ENCODE data around the gene LECT2. TPM values are rescaled to one million over a fixed set of nuclear protein-coding genes. Genes with fewer than 3 reads are reported as not detected.

Gene LECT2
- total RNA-seq, 1 experiment from 2014 or later: not detected

DNA sequence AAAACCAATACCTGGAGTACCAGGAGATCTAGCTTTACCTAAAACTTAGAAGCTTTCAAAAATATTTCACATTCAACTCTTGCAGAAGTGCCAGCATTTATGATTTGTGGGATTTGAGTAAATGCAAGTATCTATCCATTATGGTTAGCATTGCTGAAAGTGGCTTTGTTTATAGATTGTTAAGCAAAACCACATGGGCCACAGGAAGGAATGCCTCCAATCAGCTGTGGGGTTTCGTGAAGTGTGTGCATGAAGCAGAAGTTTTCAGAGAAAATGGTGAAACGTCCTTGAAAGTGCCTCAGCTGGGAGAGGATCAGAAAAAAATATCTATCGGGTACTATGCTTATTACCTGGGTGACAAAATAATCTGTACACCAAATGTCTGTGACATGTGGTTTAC is 4.2 kb downstream of the LECT2 start:
- Histone ChIP-seq H3K79me2 (ENCODE audit: insufficient read depth, low read length) (no peaks in the 10 kb centered on the region), H3K27me3 (ENCODE audit: insufficient read depth, low read length) (peaks cover 19% of the 10 kb centered on the region; the same call in 1 of the 2 replicates), H3K4me2 (ENCODE audit: low read length) (no peak overlapping the region), H3K27ac (ENCODE audit: low read depth, low read length) (no peak overlapping the region), H3K9me2 (ENCODE audit: insufficient read depth) (no peaks in the 10 kb centered on the region), H3K4me3 (replicated peaks in 1 of 2; ENCODE audit: low read depth in 1 of 2, low read length in 2 of 2) (no peak overlapping the region), H2AFZ (ENCODE audit: low read depth, low read length, poor library complexity, severe bottlenecking) (no peak overlapping the region), H3K9me3 (ENCODE audit: control insufficient read depth in 1 of 2, insufficient read depth in 1 of 2, low read depth in 1 of 2, low read length in 2 of 2) (no peaks in the 10 kb centered on the region), H4K20me1 (ENCODE audit: insufficient read depth) (no peaks in the 10 kb centered on the region), H3K4me1 (ENCODE audit: control insufficient read depth in 1 of 2, insufficient read depth in 2 of 2, low read length in 2 of 2) (no peaks in the 10 kb centered on the region), H3K36me3 (ENCODE audit: control insufficient read depth in 1 of 2, insufficient read depth in 2 of 2, low read length in 2 of 2) (no peaks in the 10 kb centered on the region), H3K9ac (ENCODE audit: low read length) (no peak overlapping the region)
- POLR2A ChIA-PET: no interaction called here
- CTCF ChIA-PET: no interaction called here
- TF ChIP-seq SIN3A (IDR thresholded peaks at IDR 0.05; ENCODE audit: low read depth): no peak
- TF ChIP-seq REST (IDR thresholded peaks at IDR 0.05; ENCODE audit: low read depth): no peak
- no peak for TF ChIP-seq CTCF (IDR thresholded peaks at IDR 0.05 in 2 of 3, conservative IDR thresholded peaks at IDR 0.05 in 1 of 3; ENCODE audit: borderline replicate concordance in 1 of 3, insufficient read depth in 1 of 3, low read depth in 2 of 3, low read length in 2 of 3)
- no peak for TF ChIP-seq ZFX (IDR thresholded peaks at IDR 0.05)
- TF ChIP-seq SP1 (IDR thresholded peaks at IDR 0.05; ENCODE audit: low read depth): no peak
- no peak for TF ChIP-seq ZNF274 (IDR thresholded peaks at IDR 0.05; ENCODE audit: low read depth, low read length)
- TF ChIP-seq, protein P1, sequence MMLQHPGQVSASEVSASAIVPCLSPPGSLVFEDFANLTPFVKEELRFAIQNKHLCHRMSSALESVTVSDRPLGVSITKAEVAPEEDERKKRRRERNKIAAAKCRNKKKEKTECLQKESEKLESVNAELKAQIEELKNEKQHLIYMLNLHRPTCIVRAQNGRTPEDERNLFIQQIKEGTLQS (IDR thresholded peaks at IDR 0.05): no peak
- TF ChIP-seq RAD21 (IDR thresholded peaks at IDR 0.05; ENCODE audit: low read depth): no peak
- no peak for TF ChIP-seq CEBPB (IDR thresholded peaks at IDR 0.05; ENCODE audit: low read depth)
- TF ChIP-seq MAX (IDR thresholded peaks at IDR 0.05): no peak
- TF ChIP-seq POLR2AphosphoS5 (IDR thresholded peaks at IDR 0.05; ENCODE audit: low read depth, low read length): no peak
- no peak for TF ChIP-seq TCF7L2 (IDR thresholded peaks at IDR 0.05; ENCODE audit: borderline replicate concordance, extremely low read depth, insufficient read depth, insufficient read length)
- no peak for TF ChIP-seq POLR2A (IDR thresholded peaks at IDR 0.05; ENCODE audit: borderline replicate concordance, extremely low read depth, insufficient read depth, insufficient read length)
- intact Hi-C loops (cut with micrococcal nuclease): loop anchor here (5.0 kb wide), 1 partner anchor 493 kb away; no protein-coding TSS in a partner anchor
- no TSS peak for BruUV-seq (replicated peaks)
- RAD21 ChIA-PET (ENCODE audit: low non-redundant PET in 1 of 2, low total read pairs in 2 of 2, uncharacterized antibody in 2 of 2, unreplicated experiment in 2 of 2): no interaction called here
- ATAC-seq (no peak), DNase-seq (ENCODE audit: low read depth, low spot score) (no peak)

All from HCT116 (cell line).